Embryonic facial prominence (tissue), 1 donor: ENCODE data around the gene SERP1.

ENCODE experiments used
- DNase-seq: peaks from one replicate; pipeline ENCODE4 v3.0.0-alpha.2; 2016; ENCODE audit errors: extremely low spot score

Gene SERP1

GRCh38 chr3:150546226-150547044 lies at the start of gene SERP1, which contains the start of gene EIF2A:
SERP1 (minus strand) TSS chr3:150546496; CDS start chr3:150546135, 361 bp downstream.
EIF2A (plus strand) TSS chr3:150546787; CDS start chr3:150546803, 16 bp downstream.
- peak; percentile 97 for DNase-seq

GRCh38 chr3:150594150-150594549 lies 47.9 kb upstream of the SERP1 start:
- no peak for DNase-seq

DNA sequence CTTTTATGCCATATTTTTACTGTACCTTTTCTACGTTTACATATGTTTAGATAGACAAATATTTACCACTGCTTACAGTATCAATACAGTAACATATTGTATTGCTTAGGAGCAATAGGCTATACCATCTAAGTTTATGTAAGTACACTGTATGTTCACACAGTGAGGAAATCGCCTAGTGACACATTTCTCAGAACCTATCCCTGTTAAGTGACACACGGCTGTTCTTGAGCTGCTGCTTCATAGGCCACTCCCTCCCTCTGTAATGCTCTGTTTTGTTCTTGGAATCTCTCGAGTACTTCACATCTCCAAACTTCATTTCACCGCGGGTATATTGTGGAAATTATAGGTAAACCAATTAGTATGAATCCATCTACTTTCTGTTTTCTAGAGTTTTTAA lies 43.5 kb upstream of the SERP1 start:
- DNase-seq: no peak

- DNase-seq: no peak
These were observed 41.9 kb upstream of the SERP1 start for GRCh38 chr3:150588027-150588830.

- no peak for DNase-seq
These were observed 36.7 kb upstream of the SERP1 start for GRCh38 chr3:150583028-150583427.

DNA sequence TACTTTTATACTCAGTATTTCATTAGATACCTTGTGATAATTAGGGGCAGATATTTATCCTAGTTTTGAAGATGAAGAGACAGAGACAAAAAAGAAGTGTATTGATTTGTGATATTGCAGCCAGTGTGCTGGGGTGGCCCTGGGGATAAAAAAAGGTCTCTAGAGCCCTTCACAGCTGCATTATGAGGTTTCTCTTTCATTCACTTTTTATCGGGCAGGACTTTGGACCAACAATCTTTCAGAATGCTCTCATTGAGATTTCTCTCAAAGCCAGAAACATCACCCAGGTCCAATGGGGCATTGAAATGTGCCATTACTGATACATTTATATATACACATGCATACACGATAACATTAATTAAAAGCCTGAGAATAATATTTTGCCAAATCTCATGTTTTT lies 36.3 kb upstream of the SERP1 start:
- no peak for DNase-seq

DNA sequence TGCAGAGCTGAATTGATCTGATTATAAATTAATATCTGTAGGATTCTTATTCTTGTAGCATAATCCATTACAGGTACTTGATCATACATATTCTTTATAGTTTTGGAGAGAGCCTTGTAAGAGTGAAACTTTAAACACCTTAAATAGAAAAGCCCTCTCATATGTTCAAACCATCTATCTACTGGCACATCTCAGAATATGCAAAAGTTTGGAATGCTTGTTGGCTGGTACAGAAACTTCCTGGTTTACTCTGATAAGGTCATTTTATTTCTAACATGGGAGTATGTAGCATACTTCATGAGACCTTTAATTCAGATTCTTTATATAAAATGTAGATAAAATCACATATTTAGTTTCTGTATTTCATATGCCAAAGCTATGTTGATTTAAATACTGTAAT lies 34.9 kb upstream of the SERP1 start:
- no peak for DNase-seq

- DNase-seq: no peak
These were observed 31.6 kb upstream of the SERP1 start for GRCh38 chr3:150577855-150578254.

- DNase-seq: no peak
These were observed 21.0 kb upstream of the SERP1 start for GRCh38 chr3:150567328-150567727.

- no peak for DNase-seq
These were observed 17.9 kb upstream of the SERP1 start for GRCh38 chr3:150564243-150564642.

- DNase-seq: no peak
These were observed 11.4 kb upstream of the SERP1 start for GRCh38 chr3:150557725-150558124.

- no peak for DNase-seq
These were observed 10.5 kb upstream of the SERP1 start for GRCh38 chr3:150556792-150557191.

DNA sequence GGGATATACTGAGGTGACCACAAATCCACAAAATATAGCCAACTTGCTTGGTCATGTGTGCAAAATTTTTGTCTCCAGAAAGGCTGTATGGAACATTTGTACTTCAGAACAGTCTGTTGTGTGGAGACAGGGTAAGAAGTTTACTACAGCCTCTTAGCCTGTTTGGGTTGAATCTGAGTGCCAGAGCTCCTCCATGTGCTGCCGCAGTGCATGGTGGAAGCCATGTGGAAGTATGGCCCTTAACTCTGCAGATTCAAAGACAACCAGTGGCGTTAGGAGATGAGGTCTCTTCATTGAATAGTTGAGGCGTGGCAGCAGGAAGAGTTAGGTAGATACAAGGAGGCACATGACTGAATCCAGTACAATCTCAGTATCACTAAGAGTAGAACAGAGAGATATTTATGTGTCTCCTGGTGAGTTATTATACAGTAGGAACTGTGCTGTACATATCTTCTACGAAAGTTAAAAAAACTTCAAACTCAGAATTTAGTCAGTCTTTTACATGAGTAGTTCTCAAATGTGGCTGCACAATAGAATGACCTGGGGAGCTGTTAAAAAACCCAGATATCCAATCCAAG lies 9.7 kb upstream of the SERP1 start:
- DNase-seq: no peak

DNA sequence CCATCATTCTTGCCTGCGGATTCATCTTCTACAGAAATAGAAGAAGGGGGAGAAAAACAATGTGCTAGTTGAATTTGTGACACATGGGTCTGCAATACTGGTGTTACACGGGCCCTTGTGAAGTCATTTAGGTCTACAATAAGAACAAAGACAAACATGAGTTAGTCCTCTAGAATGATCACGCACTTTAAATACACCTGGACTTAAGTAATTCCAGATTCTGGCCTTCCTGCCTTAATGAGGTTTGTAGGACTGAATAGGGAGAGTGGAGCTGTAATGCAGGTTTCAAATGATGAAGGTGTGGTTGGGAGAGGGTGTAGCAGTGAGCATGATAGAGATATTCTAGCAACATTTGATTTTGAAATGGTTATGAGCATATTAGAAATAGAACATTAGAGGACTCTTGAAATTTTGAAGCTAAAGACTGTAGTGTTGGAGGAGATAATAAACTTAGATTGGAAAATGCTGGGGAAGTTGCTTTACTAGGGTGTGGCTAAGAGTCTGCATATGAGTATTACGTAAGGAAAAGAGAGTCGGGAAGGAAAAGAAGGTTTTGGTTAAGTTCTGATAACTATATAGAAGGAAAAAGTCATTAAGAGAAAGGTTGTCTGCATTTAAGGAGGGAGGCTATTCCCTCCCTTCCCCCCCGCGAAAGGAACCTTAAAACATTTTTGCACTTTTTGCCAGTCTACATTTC lies 897 bp upstream of the SERP1 start:
- DNase-seq: no peak

DNA sequence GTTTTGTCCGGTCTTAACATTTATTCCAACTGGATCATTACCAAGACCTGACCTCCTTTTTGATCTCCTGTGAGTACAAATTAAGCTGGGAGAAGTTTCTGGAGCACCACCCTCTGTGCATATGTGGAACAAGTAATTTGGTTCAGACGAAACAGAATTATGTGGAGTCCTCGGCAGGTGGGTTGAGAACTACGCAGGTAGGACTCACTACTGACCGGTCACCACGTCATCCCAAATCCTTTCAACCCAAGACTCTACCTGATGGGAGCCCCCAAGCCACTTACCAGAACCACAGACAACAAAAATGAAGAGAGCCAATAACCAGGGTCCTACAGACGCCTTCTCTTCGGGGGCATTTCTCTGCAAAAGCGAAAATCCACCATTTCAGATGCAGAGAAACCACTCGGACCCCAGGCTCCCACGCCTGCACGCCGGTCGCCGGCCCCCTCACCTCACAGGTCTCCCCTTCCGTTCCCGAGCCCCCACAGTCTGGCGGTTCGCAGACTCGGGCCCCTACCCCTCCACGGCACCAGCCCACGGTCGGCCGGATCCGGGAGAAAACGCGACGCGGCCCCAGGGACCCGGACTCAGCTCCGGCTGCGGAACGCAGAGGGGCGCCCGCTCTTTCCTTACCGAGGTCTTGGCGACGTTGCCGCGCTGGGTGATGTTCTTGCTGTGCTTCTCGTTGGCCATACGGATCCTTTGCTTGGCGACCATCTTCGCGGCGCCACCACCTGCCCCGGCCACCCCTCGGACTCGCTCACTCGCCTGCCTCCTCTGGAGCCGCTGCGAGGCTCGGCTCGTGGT lies 674 bp downstream of the SERP1 start:
- DNase-seq: no peak

GRCh38 chr3:150544726-150545125 lies 1.6 kb downstream of the SERP1 start:
- DNase-seq: no peak

DNA sequence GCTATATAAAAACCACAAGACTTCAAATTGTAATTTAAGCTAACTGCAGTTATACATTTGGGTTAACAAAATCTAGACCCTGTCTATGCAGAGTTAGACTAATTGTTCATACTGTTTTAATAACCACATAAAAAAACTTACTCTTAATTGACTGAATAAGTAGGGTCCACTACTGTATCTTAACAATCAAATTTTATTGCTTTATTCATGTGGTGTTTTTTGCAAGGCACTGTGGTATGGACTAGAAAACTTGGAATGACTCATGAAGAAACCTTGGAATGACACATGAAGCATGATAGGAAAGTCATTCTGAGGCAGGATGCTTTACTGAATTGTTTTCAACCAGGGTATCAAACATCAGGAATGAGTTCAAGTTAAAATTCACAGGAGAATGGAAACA lies 2.3 kb downstream of the SERP1 start:
- DNase-seq: no peak

DNA sequence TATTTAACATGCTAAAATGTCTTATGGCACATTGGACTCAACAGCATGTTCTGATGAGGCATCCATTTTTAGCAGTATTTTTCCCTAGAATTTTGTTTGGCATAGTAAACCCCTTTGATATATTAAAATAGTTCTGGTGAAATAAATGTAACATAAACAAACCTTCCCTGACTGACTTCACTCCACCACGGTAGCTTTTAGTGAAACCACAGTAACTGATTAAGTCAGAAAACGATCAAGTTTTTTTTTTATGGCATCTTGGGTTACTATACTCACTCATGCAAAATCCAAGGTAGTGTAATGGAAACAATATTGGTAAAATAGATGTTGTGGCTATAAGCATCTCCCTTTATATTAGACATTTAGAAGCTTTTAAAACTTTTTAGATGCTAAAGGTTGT lies 2.8 kb downstream of the SERP1 start:
- DNase-seq: no peak

DNA sequence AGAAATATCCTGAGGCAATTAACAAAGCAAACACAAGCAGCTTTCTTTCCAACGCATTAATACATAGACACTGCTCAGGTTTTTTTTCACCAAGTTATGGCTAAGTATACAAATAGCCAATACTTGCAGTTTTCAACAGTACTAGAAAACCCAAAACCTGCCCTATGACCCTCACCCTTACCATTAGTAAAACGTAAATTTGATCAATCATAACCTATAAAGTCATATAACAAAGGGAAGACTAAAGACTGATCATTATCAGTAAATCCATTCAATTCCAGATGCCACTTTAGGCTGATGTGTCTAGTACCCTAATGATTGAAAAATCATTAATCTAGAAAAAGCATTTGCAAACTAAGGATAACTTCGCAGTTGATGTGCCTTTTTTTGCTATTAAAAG lies 3.2 kb downstream of the SERP1 start:
- no peak for DNase-seq

DNA sequence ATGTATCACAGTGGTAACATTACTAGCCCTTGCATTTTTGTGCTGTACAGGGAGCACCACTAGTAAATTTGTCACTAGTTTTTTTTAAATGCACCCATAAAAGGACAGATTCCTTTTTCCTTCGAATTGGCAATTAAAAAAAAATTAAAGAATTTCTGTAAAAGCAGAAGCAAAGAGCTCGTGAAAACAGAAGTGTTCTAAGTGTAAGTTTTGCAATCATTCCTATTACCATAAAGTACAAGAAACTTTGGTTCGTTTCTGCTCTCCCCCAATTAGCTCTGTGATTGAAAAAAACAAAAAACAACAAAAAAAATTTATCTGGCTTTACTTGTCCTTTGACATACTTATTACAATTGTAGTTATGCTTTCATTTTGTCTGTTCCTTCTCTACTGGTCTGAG lies 5.3 kb downstream of the SERP1 start:
- DNase-seq: no peak

- DNase-seq: no peak
These were observed 6.0 kb downstream of the SERP1 start for GRCh38 chr3:150540297-150540696.
